Measurements from ENCODE around the gene RERE.

DNA sequence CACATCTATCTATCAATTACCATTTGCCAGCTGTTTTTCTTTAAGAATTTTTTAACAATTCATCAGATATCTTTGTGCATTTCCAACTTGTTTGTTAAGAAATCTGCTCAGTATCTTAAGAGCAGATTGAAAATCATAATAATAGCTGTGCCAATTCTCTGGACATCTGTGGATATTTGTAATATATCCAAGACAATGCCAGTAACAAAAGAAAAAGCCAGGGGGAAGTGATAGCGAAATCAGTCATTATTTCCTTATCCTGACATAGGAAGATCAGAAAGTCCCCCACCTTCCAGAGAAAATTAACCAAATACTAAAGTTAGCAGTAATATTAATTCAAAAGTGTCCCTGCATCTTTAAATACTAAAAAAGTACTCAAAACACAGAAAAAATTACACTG is 217.1 kb downstream of the RERE start:
- TF ChIP-seq CTCF (conservative IDR thresholded peaks at IDR 0.05; ENCODE audit: low read depth in 2 of 2) (no peak), POLR2AphosphoS5 (IDR thresholded peaks at IDR 0.05; ENCODE audit: low read depth) (no peak), EZH2 (IDR thresholded peaks at IDR 0.05; ENCODE audit: low read depth, unreplicated experiment) (no peak), REST (IDR thresholded peaks at IDR 0.05; ENCODE audit: unreplicated experiment) (no peak), EZH2phosphoT487 (IDR thresholded peaks at IDR 0.05; ENCODE audit: unreplicated experiment) (no peak), CREB1 (CRISPR knock-in tag; IDR thresholded peaks at IDR 0.05; ENCODE audit: low read depth) (no peak), STAT1 (IDR thresholded peaks at IDR 0.05; ENCODE audit: unreplicated experiment) (no peak), JUNB (IDR thresholded peaks at IDR 0.05; ENCODE audit: unreplicated experiment) (no peak), ZNF114 (CRISPR knock-in tag; IDR thresholded peaks at IDR 0.05) (no peak)
- TF ChIP-seq, protein P1, sequence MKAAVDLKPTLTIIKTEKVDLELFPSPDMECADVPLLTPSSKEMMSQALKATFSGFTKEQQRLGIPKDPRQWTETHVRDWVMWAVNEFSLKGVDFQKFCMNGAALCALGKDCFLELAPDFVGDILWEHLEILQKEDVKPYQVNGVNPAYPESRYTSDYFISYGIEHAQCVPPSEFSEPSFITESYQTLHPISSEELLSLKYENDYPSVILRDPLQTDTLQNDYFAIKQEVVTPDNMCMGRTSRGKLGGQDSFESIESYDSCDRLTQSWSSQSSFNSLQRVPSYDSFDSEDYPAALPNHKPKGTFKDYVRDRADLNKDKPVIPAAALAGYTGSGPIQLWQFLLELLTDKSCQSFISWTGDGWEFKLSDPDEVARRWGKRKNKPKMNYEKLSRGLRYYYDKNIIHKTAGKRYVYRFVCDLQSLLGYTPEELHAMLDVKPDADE (IDR thresholded peaks at IDR 0.05): no peak
